Fibroblast of skin of right quadriceps (primary cell): ENCODE results near the gene CLTCL1.
"Not testable (repeated sequence)": the region's sequence is repeated elsewhere in the genome, so short reads cannot be mapped to it uniquely, and the experiment has no call there.

ENCODE experiments used
- DNase-seq: peaks from one replicate; pipeline ENCODE4 v3.0.0-alpha.2; 2013

Gene CLTCL1

DNA sequence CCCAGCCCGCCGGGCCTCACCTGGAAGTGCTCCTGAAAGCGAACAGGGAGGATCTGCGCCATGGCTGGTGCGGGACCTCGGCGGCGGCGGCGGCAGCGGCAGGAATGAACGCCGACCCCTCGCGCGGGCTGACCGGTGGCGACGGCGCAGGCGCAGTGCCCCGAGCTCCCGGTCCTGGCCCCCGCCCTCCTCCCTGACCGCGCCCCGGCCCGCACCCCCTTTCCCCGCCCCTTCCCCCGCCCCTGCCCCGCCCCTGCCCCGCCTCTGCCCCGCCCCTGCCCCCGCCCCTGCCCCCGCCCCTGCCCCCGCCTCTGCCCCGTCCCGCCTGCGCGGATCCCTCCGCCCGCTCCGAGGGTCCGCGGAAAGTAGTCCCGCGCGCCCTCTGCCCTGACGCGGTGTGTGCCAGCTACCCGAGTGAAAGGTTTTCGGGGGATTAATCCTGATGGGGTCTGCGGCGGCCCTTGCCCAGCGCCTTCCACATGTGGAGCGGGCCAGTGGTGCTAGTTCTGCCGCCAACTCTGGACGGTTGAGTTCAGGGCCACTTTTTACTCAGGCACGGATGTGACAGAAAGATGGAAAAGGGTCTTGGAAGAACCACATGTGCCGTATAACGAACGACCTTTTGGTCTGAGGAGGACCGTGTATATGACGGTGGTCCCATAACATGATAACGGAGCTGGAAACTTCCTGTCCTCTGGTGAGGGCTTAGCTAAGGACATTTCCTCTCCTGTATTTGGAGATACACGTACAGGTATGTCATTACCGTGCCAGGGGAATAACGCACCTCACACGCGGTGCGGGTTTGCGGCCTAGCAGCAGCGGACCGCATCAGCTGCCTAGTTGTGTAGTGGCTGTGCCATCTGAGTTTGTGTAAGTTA lies at the start of gene CLTCL1:
Gene CLTCL1, minus strand, starts transcription at position 140 of the 878 bp plus-strand sequence. Its CDS starts 78 bp downstream, at position 62.
- DNase-seq, result peak; percentile 81

DNA sequence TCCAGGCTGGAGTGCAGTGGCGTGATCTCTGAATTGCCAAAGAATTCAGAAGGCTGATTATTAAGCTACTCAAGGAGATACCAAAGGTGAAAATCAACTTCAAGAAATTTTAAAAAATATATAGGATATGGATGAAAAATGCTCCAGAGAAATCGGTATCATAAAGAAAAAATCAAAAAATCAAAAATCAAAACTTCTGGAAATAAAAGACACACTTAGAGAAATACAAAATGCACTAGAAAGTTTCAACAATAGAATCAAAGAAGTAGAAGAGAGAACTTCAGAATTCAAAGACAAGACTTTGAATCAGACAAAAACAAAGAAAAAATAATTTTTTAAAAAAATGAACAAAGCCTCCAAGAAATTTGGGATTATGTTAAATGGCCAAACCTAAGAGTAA lies 45.6 kb upstream of the CLTCL1 start:
- no peak for DNase-seq

DNA sequence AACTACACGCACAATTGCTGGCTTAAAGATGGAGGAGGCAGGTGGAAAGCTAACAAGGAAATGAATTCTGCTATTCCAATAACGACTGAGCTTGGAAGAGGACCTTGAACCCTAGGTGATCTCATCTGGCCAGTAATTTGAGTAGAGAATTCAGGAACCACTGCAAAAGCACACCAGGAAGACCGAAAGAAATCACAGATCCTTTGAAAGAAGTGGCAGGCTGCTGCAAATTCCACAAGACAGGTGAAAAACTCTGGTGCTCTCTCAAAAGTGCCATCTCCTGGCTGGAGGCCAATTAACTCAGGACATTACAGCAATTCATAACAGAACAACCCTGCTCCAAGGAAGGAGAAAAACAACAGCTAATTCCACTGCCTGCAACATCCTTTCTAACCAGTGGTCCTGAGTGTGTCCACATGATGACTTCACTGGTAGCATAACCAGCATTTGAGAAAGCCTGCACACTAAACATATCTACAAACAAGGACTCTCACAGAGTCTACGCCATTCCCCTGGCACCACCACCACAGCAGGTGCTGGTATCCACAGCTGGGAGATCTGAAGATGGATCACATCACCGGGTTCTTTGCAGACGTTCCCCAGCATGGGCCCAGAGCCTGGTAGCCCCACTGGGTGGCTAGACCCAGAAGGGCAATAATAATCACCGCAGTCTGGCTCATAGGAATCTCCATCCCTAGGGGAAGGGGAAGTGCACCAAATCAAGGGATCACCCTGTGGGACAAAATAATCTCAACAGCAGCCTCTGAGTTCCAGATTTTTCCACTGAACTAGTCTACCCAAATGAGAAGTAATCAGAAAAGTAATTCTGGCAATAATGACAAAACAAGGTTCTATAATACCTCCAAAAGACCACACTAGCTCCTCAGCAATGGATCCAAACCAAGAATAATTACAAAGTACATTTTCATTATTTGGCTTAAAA lies 44.9 kb upstream of the CLTCL1 start:
- DNase-seq, result no peak

DNA sequence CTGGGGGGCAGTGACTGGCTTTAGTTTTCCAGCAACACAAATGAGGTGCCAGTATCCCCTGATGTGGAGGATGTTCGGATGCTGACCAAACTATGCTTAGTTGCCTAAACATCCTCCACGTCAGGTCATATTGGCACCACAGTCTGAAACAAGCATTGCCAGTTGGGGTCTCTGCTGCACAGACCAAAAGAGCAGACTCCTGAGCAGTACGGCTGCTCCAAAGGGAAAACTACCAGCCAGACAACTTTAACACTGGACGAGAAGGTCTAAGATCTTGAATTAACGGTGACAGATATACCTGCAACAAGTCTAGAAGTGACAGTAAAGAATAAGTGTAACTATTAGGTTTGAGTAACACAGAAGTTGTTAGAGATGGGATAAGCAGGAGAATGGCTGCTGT lies 40.5 kb upstream of the CLTCL1 start:
- no peak for DNase-seq

DNA sequence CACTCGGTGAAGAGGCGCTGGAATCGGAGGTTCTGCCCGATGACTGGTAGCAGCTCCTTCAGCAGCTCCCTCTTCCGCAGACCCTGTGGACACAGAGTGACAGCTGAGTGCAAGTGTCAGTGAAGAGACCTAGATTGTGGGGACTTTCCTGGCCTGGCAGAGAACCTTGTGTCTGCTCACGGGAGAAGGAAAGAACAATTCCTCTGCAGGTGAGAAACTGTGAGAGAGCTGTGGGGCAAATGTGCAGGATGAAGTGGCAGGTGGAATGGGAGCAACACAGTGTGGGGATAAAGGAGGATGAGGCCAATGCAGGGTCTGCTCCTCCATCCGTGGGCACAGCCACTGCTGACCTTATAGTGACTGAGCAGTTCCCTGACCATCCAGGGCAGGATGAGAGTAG lies 40.0 kb upstream of the CLTCL1 start:
- no peak for DNase-seq

DNA sequence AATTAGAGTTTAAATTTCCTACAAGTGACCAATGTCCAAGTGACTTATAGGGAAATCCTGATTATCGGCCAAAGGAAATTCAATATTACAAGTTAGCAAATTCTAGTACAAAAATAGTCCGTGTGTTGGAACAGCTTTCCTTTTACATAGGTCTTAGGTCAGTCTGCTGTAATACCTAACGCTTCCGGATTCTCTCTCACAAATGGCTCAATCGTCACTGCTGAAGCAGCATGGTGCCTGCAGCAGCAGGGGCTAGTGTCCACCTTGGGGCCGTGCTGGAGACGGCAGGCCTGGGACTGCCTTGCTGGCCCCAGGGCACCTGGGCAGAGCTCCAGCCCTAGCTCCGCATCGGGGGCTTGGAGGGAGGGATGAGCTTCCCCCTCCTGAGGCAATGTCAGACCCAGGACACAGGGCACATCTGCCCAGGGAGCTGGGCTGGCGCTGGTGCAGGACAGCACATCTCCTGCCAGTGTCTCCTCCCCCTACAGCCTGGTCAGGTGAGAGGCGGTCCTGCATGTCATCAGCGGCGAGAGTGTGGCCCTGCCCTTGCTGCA lies 39.4 kb upstream of the CLTCL1 start:
- DNase-seq, result no peak

DNA sequence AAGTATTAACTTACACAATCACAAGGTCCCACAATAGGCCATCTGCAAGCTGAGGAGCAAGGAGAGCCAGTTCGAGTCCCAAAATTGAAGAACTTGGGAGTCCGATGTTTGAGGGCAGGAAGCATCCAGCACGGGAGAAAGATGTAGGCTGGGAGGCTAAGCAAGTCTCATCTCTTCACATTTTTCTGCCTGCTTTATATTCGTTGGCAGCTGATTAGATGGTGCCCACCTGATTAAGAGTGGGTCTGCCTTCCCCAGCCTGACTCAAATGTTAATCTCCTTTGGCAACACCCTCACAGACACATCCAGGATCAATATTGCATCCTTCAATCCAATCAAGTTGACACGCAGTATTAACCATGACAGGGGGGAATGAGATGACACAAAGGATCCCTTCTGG lies 38.7 kb upstream of the CLTCL1 start:
- not testable (repeated sequence) for DNase-seq

DNA sequence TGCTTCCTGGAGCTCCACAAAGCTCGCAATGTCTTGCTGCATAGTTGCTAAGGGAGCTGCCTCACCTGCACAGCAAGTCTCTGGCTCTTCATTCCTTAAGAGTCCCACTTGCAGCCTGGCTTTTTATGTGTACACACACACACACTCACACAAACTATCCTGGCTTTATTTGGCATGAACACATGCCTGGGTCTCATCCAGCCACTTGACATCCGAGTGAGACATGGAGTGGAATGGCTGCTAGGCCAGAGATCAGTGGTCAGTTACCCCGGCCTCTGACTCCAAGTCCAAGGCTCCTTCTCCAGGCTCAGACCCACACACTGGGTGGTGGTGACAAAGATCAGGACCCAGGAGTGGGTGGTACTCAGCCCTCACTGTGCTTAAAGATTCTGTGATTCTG lies 37.9 kb upstream of the CLTCL1 start:
- no peak for DNase-seq

DNA sequence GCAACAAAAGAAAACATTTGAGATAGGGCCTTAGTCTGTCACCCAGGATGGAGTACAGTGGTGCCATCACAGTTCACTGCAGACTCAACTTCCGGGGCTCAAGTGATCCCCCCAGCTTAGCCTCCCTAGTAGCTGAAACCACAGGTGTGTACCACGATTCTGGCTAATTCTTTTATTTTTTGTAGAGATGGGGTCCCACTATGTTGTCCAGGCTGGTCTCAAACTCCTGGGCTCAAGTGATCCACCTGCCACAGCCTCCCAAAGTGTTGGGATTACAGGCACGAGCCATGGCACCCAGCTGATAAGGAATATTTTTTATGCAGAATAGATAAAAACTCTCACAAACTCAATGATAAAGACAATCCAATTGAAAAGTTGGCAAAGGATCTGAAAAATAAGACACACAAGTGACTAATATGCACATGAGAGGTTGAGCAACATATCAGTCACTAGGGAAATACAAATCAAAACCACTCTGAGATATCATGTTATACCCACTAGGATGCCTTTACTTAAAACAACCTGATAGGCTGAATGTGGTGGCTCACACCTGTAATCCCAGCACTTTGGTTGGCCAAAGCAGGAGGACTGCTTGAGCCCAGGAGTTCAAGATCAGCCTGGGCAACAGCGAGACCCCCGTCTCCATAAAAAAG lies 33.9 kb upstream of the CLTCL1 start:
- no peak for DNase-seq

DNA sequence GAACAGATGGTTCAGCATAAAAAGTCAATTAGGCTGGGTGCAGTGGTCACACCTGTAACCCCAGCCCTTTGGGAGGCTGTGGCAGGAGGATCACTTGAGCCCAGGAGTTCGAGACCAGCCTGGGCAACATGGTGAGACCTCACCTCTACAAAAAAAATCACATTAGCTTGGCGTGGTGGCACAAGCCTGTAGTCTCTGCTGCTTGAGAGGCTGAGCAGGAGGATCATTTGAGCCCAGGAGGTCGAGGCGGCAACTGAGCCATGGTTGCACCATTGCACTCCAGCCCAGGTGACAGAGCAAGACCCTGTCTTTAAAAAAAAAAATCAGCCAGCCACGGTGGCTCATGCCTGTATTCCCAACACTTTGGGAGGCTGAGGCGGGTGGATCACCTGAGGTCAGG lies 31.9 kb upstream of the CLTCL1 start:
- not testable (repeated sequence) for DNase-seq

DNA sequence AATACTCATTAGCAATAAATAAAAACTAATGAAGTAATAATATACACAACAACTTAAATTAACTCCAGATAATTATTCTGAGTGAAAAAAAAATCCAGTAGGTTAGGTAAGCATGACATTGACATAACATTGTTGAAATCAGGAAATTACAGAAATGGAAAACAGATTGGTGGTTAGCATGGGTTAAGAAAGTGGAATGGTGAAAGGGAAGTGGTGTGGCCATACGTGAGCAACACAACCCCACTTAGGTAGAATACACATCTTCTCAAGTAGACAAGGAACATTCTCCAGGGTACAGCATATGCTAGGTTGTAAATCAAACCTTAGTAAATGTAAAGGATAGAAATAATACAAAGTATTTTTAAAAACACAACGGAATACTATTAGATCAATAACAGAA lies 30.2 kb upstream of the CLTCL1 start:
- DNase-seq, result no peak

DNA sequence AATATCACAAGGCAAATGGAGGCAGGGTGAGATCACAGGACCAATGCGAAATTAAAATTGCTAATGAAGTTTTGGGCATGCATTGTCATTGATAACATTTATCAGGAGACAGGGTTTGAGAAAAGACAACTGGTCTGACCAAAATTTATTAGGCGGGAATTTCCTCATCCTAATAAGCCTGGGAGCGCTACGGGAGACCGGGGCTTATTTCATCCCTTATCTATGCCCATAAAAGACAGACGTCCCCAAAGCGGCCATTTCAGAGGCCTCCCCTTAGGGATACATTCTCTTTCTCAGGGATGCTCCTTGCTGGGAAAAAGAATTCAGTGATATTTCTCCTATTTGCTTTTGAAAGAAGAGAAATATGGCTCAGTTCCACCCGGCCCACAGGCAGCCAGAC lies 28.6 kb upstream of the CLTCL1 start:
- DNase-seq, result not testable (repeated sequence)

DNA sequence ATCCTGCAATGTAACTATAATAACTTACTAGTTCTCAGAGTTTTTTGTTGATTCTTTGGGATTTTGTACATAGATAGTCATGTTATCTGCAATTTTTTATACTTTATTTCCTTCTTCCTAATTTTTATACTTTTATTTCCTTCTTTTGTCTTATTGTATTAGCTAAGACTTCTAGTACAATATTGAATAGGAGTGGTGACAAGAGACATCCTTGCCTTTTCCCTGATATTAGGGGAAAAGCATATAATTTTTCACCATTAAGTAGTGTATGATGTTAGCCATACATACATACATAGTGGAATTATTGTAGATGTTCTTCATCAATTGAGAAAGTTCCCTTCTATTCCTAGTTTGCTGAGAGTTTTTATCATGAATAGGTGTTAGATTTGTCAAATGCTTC lies 27.8 kb upstream of the CLTCL1 start:
- no peak for DNase-seq

DNA sequence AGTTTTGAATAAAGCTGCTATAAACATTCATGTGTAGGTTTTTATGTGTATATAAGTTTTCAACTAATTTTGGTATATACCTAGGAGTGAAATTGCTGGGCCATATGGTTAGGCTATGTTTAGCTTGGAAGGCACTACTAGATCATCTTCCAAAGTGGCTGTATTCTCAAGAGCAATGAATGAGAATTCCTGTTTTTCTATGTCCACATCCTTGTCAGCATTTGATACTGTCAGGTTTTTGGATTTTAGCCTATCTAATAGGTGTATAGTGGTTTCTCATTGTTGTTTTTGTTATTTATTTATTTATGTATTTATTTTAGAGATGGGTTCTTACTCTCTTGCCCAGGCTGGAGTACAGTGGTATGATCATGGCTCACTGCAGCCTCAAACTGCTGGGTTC lies 26.3 kb upstream of the CLTCL1 start:
- no peak for DNase-seq

DNA sequence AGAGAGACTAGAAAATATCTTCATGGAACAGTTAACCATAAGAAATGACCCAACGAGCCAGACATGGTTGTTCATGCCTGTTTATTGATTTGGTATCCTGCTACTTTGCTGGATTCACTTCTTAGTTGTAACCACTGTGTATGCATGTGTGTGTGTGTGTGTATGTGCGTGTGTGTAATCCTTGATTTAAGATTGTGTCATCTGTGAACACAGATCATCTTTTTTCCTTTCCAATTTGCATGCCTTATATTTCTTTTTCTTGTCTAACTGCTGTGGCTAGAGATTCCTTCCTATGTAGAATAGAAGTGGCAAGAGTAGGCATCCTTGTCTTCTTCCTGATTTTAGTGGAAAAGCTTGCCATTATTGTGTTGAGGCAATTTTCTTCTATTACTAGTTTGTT lies 16.4 kb upstream of the CLTCL1 start:
- DNase-seq, result no peak

DNA sequence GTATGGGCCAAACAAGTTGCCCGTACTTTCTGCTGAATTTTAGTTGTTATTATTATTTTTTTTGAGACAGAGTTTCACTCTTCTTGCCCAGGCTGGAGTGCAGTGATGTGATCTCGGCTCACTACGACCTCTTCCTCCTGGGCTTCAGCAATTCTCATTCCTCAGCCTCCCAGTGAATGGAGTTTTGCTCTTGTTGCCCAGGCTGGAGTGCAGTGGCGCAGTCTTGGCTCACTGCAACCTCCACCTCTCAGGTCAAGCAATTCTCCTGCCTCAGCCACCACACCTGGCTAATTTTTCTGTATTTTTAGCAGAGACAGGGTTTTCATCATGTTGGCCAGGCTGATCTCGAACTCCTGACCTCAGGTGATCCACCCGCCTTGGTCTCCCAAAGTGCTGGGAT lies 15.0 kb upstream of the CLTCL1 start:
- DNase-seq, result not testable (repeated sequence)

DNA sequence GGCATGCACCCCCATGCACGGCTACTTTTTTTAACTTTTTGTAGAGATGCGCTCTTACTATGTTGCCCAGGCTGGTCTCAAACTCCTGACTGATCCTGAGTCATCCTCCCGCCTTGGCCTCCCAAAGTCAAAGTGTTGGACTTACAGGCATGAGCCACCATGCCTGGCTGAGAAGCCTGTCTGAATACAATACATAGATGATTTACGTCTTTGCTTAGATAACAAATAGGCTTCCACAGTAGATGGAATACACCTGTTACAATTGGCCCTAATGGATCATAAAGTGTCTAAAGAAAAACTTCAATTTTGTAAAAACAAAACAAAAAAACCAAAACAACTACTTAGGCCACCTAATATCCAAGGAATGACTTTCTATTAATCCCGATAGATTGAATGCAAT lies 13.0 kb upstream of the CLTCL1 start:
- no peak for DNase-seq

DNA sequence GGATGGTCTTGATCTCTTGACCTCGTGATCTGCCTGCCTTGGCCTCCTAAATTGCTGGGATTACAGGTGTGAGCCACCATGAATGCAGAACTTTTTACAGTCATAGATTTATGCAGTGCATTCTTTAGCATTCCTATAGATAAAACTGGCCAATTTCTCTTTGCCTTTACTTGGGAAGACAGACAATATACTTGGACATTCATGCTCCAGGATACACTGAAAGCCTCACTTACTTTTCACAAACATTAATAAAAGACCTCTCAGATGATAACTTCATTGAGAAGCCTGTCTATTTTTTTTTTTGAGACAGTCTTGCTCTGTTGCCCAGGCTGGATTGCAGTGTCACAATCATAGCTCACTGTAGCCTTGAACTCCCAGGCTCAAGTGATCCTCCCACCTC lies 12.3 kb upstream of the CLTCL1 start:
- no peak for DNase-seq

DNA sequence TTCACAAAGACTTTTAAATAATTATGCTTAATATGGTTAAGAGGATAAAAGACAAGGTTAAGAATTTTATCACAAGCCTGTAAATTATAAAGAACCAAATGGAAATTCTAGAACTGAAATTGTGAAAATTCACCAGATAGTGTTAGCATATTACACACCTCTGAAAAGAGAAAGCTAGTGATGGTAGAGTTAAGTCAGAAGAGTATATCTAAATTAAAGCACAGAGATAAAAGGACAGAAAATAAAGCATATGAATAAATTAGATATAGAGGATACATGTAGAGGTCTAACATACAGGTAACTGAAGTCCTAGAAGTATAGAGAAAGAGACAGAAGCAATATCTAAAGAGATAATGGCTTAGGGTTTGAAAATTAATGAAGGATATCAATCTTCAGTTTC lies 4.2 kb upstream of the CLTCL1 start:
- DNase-seq, result no peak

DNA sequence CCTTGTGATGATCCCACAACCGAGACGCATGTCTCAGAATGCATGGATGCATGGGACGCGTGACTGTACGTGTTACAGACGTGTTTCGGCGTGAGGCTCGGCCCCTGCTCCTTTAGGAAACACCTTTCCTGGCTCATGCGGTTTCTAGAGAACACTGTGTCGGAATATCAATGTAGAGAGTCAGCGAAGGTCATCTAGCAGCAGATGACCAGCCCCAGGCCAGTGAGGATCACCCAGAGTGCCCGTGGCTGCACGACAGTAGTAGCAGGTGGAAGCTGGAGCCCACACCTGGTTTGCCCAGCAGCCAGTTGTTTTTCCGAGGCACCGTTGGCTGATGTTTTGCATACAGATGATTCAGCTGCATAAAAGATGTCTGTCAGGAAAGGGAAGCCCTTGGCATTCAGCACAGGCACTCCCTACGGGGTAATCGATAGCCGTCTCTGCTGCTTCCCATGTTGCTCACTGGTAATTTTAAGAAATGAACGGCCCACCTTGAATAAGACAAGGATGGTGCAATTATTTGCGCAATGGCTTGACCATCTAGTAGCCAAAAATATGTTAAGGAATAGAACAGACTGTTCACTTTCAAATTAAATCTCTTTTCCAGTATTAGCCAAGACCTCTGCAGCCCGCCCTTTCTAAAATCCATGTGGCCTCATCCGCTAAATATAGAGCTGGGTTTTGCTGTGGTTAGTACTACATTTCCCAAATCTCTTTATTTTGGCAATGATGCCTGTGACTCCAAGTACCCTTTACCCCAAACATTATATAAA lies 1.1 kb upstream of the CLTCL1 start:
- DNase-seq, result no peak

DNA sequence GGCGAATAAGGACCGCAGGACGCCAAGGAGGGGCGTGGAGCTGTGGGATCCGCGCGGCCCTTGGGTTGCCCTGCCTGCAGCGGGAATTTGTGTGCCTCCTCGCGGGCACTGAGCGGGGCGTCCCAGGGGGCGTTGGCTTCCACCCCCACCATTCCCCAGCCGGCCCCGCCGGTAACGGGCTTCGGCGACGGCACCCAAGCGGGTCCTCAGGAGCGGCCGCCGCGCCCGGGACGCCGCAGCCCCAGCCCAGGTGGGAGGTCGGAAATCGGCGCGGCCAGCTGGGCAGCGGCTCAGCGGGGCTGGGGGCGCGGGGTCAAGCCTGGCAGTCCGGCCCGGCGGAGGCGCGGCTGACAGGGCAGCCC lies 320 bp downstream of the CLTCL1 start:
- peak; percentile 20 for DNase-seq
